Mammary epithelial cell (primary cell): ENCODE results near the gene KIF5C.

Experiments used
- EZH2 ChIP-seq: IDR thresholded peaks from 2 replicates; pipeline ENCODE4 v1.6.1; 2012; ENCODE audit warnings: low read length, inconsistent platforms, borderline replicate concordance
- TF ChIP-seq, protein P1 (sequence below), 2 donors: IDR thresholded peaks in 1 of 2; conservative IDR thresholded peaks in 1 of 2; 2 replicates each; pipeline ENCODE4 v1.5.1; 2011 to 2012; ENCODE audit warnings: inconsistent platforms in 2 of 2, low read length in 2 of 2, mild to moderate bottlenecking in 2 of 2, control low read depth in 1 of 2, low read depth in 1 of 2; ENCODE audit not compliant: insufficient read depth in 1 of 2; ENCODE audit errors: extremely low read depth in 1 of 2

DNA sequence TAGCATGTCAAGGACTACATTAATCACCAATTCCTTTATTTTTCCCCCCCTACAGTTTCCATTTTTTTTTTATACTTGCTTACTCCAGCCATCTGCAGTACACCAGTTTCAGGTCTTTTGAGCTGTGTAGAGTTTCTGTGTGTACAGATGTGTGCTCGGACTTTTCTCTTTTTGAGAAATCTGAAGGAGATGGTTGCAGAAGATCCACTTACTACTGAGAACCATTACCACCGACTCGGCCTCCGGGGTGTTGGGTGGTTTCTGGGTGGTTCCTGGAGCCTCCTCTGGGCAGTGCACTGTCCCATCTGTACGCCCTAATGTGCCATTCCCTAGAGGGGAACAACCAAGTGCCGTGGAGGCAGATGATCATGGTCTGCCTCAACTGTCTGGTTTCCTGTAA, 148.1 kb downstream of the KIF5C start:
- TF ChIP-seq, protein P1, sequence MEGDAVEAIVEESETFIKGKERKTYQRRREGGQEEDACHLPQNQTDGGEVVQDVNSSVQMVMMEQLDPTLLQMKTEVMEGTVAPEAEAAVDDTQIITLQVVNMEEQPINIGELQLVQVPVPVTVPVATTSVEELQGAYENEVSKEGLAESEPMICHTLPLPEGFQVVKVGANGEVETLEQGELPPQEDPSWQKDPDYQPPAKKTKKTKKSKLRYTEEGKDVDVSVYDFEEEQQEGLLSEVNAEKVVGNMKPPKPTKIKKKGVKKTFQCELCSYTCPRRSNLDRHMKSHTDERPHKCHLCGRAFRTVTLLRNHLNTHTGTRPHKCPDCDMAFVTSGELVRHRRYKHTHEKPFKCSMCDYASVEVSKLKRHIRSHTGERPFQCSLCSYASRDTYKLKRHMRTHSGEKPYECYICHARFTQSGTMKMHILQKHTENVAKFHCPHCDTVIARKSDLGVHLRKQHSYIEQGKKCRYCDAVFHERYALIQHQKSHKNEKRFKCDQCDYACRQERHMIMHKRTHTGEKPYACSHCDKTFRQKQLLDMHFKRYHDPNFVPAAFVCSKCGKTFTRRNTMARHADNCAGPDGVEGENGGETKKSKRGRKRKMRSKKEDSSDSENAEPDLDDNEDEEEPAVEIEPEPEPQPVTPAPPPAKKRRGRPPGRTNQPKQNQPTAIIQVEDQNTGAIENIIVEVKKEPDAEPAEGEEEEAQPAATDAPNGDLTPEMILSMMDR (conservative IDR thresholded peaks at IDR 0.05 in 1 of 2, IDR thresholded peaks at IDR 0.05 in 1 of 2; ENCODE audit: extremely low read depth in 1 of 2, insufficient read depth in 1 of 2, low read depth in 1 of 2, low read length in 2 of 2): no peak
- no peak for TF ChIP-seq EZH2
